Heart left ventricle (tissue), 16 donors: ENCODE measurements around the gene CIAPIN1. TPM values are rescaled to one million over a fixed set of nuclear protein-coding genes. Genes with fewer than 3 reads are reported as not detected.

Experiments
- ATAC-seq, 4 donors: fragments of 200-7000 bp; cut with Tn5 transposase; one replicate each; pipeline ENCODE4 v1.9.1; 2020 to 2022; ENCODE audit warnings: moderate library complexity in 4 of 4, mild to moderate bottlenecking in 3 of 4, moderate number of reproducible peaks in 1 of 4
- DNase-seq, 5 donors: peaks; one replicate each; pipeline ENCODE4 v3.0.0-alpha.2; 2020
- H3K27ac ChIP-seq, 12 donors: fragments of 200-600 bp; sonication (generic) in 4 of 12; one replicate each; pipeline versions ENCODE4 v1.5.0 to v1.8.0; 2016 to 2022; ENCODE audit warnings: mild to moderate bottlenecking in 2 of 12
- H3K27me3 ChIP-seq, 9 donors: fragments of 200-600 bp; sonication (generic) in 2 of 9; one replicate each; pipeline versions ENCODE4 v1.5.1 to v1.8.0; 2016 to 2022; ENCODE audit warnings: mild to moderate bottlenecking in 3 of 9
- H3K36me3 ChIP-seq, 9 donors: fragments of 200-600 bp; sonication (generic) in 2 of 9; one replicate each; pipeline versions ENCODE4 v1.5.0 to v1.8.0; 2018 to 2022; ENCODE audit warnings: mild to moderate bottlenecking in 2 of 9
- H3K4me1 ChIP-seq, 12 donors: fragments of 200-600 bp; sonication (generic) in 4 of 12; one replicate each; pipeline versions ENCODE4 v1.5.0 to v1.8.0; 2016 to 2022; ENCODE audit warnings: mild to moderate bottlenecking in 3 of 12
- H3K4me3 ChIP-seq, 12 donors: fragments of 200-600 bp; sonication (generic) in 4 of 12; one replicate each; pipeline versions ENCODE4 v1.5.0 to v1.8.0; 2017 to 2022; ENCODE audit warnings: mild to moderate bottlenecking in 9 of 12, moderate library complexity in 4 of 12
- H3K9me3 ChIP-seq, 12 donors: fragments of 200-600 bp; sonication (generic) in 4 of 12; one replicate each; pipeline versions ENCODE4 v1.5.0 to v1.8.0; 2016 to 2022; ENCODE audit warnings: mild to moderate bottlenecking in 1 of 12
- POLR2A ChIP-seq, 2 donors: fragments of 450-650 bp; IDR thresholded peaks; one replicate each; pipeline ENCODE4 v1.6.1; 2017; ENCODE audit warnings: antibody characterized with exemption in 2 of 2, mild to moderate bottlenecking in 2 of 2, moderate library complexity in 2 of 2
- WGBS, 4 donors: extraction: QIAGEN DNeasy Blood & Tissue Kit in 2 of 4; methylation state at CpG; one replicate each; pipeline versions ENCODE4 v1.1.5 to v1.1.7; 2013 to 2018; 5-methylcytosine and 5-hydroxymethylcytosine counted together
- intact Hi-C, 10 donors: fragments of 100-400 bp; cut with DNase I; formaldehyde crosslinking; loops; one replicate each; pipeline versions ENCODE4 v1.11.1 to v1.14.2; 2022
- polyA plus RNA-seq, 2 donors: library from polyadenylated mRNA; stranded (reverse); fragments of 200-250 nt; gene quantifications; one replicate each; pipeline ENCODE4 v1.2.3, GENCODE V29; 2013
- total RNA-seq, 9 donors: library from RNA; depleted of rRNA in 2 of 9; stranded (reverse); fragments of >200 nt in 2 of 9; fragmentation: NEBNext Ultra II Directional in 3 of 9; extraction: Animal tissue kit (Norgen Biotek cat#: 25700) in 3 of 9; gene quantifications; one replicate each; pipeline versions ENCODE4 v1.1.0 to v1.2.4, GENCODE V29; 2016 to 2023
- TF ChIP-seq, protein P1 (sequence below), 12 donors: fragments of 200-600 bp; sonication (generic) in 4 of 12; IDR thresholded peaks; one replicate each; pipeline versions ENCODE4 v1.5.0 to v1.8.0; 2018 to 2022; ENCODE audit warnings: antibody characterized with exemption in 12 of 12, mild to moderate bottlenecking in 5 of 12
- donor health status: ischemic (EF 13 %, LVEDD 7.1; RV severe dilation, severe dysfunction).
- donor health status: healthy with polysubstance abuse.
- donor health status: DM: no; HTN: yes; CAD: no.
- donor health status: DM: no; HTN: no; CAD: no.
- donor health status: ischemic (EF 25% LVEDD 6.9; RV normal size, moderate dysfunction).
- donor health status: ischemic (EF 25% LVEDD 5.7; RV mildly dilated, moderate dysfunction).
- donor health status: healthy.
- donor health status: DM: yes; HTN: yes; CAD: no.
- donor health status: ischemic (EF 35%, LVEDD 5.7; RV mildly dilated, moderate dysfunction).
- donor health status: nonischemic (EF 11% LVEDD 7.7; RV severe dilation, severe dysfunction).
- donor health status: DM: yes; HTN: yes; CAD: no.
- donor health status: PGD.
- donor health status: ischemic (EF 29% LVEDD 5.4; RV normal size, mild dysfunction).
- donor health status: nonischemic (EF 23%, LVEDD 6.1; RV moderate dilation, normal function).

The CIAPIN1 gene
- total and polyA plus RNA-seq, 11 donors = 22.4 to 73.2 (median 51.7) TPM

DNA sequence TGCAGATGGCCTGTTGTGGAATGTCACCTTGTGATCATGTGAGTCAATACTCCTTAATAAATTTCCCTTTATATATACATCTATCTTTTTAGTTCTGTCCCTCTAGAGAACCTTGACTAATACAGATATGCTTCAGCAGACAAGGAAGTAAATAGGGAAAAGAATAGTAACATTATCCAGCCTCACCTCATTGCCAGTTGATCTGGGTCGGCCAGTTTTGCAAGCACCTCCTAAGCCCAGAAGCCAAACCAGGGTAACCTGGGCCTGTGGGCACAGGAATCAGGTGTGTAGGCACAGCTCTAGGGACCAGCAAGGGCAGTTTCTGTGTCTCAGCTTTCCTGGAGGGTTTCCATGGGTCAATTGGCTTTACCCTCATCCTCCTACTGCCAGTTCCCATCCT lies 54.5 kb downstream of the CIAPIN1 start:
- no peak for DNase-seq

DNA sequence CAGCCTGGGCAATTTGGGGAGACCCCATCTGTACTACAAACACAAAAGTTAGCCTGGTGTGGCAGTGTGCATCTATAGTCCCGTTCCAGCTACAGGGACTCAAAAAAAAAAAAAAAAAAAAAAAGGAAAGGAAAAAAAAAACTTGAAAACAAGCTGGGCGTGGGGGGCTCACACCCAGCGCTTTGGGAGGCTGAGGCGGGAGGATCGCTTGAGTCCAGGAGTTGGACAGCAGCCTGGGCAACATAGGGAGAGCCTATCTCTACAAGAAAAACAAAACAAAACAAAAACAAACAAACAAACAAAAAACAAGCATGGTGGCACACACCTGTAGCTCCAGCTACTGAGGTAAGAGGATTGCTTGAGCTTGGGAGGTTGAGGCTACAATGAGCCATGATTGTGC lies 55.5 kb downstream of the CIAPIN1 start:
- intact Hi-C loops = no loop called here
- Histone ChIP-seq H3K4me1 (peaks cover 0 to 44% (median 18%) of the 10 kb centered on the region in 12 donors), H3K27ac (peak overlapping the region in 1 of 12 donors; percentile 52), H3K27me3 (no peaks in the 10 kb centered on the region), H3K36me3 (no peaks in the 10 kb centered on the region), H3K9me3 (no peaks in the 10 kb centered on the region), H3K4me3 (no peak overlapping the region)
- 70 to 82% (median 76%) methylated on average over 5 of the region's 5 CpGs for WGBS, 4 donors
- no peak for TF ChIP-seq POLR2A (IDR thresholded peaks at IDR 0.05)
- TF ChIP-seq, protein P1, sequence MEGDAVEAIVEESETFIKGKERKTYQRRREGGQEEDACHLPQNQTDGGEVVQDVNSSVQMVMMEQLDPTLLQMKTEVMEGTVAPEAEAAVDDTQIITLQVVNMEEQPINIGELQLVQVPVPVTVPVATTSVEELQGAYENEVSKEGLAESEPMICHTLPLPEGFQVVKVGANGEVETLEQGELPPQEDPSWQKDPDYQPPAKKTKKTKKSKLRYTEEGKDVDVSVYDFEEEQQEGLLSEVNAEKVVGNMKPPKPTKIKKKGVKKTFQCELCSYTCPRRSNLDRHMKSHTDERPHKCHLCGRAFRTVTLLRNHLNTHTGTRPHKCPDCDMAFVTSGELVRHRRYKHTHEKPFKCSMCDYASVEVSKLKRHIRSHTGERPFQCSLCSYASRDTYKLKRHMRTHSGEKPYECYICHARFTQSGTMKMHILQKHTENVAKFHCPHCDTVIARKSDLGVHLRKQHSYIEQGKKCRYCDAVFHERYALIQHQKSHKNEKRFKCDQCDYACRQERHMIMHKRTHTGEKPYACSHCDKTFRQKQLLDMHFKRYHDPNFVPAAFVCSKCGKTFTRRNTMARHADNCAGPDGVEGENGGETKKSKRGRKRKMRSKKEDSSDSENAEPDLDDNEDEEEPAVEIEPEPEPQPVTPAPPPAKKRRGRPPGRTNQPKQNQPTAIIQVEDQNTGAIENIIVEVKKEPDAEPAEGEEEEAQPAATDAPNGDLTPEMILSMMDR (IDR thresholded peaks at IDR 0.05) = no peak
- DNase-seq (no peak), ATAC-seq (no peak)

More for the DNA sequence above, 54.5 kb downstream of the CIAPIN1 start:
- H3K27me3 ChIP-seq = no peaks in the 10 kb centered on the region
- 44 to 100% (median 87%) methylated on average over 1 of the region's 1 CpG for WGBS, 4 donors
- no peaks in the 10 kb centered on the region for H3K9me3 ChIP-seq
- H3K4me3 ChIP-seq = no peak overlapping the region
- intact Hi-C loops = no loop called here
- ATAC-seq = no peak
- no peaks in the 10 kb centered on the region for H3K36me3 ChIP-seq
- TF ChIP-seq POLR2A (IDR thresholded peaks at IDR 0.05) = no peak
- TF ChIP-seq, protein P1 (IDR thresholded peaks at IDR 0.05) = no peak
- no peak overlapping the region for H3K27ac ChIP-seq
- peaks cover 0 to 34% (median 14%) of the 10 kb centered on the region in 12 donors for H3K4me1 ChIP-seq

DNA sequence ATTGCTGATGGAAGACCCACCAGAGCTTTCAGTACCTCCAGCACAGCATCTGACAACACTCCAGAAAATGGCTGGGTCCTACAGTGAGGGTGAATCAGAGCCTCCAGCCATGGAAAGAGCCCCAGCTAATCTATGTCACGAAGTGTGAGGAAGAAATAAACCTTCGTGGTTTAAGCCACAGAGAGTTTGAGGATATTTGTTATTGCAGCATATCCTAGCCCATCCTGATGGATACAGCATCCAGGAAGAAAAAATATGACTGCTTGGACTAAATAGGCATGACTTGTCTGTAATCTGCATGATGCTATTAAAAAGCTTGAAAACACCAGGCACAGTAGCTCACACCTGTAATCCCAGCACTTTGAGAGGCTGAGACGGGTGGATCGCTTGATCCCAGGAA lies 55.9 kb downstream of the CIAPIN1 start:
- Histone ChIP-seq H3K27me3 (no peaks in the 10 kb centered on the region), H3K4me3 (no peak overlapping the region), H3K9me3 (no peaks in the 10 kb centered on the region), H3K27ac (peak overlapping the region in 7 of 12 donors; percentile 24 to 55 (median 46)), H3K4me1 (peaks cover 0 to 48% (median 22%) of the 10 kb centered on the region in 12 donors), H3K36me3 (no peaks in the 10 kb centered on the region)
- intact Hi-C loops = no loop called here
- 68 to 80% (median 72%) methylated on average over 4 of the region's 4 CpGs for WGBS, 4 donors
- no peak for DNase-seq
- no peak for TF ChIP-seq POLR2A (IDR thresholded peaks at IDR 0.05)
- TF ChIP-seq, protein P1 (IDR thresholded peaks at IDR 0.05) = no peak
- ATAC-seq = peak in 1 of 4 donors; percentile 17

DNA sequence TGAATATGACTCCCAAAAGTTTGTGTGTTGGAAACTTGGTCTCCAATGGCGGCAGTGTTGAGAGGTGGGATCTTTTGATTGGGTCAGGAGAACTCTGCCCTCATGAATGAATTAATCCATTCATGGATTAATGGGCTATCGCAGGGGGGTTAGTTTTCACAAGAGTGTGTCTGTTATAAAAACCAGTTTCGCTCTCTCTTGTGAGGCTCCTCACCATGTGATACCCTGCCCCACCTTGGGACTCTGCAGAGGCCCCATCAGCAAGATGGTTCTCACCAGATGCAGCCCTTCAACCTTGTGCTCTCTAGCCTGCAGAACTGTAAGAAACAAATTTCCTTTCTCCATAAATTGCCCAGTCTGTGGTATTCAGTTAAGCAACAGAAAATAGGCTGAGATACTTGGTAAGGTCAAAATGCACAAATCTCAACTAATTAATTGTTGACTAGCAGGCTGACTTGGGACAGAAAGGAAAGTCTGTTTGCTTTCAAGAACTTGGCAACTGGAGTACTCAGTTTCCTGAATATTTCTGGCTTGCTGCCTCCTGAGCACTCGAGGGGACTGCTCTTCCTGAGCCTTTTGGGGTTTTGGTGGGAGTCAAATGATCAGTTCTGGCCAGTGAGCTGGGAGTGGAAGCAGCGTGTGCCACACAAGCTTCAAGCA lies 56.4 kb downstream of the CIAPIN1 start:
- DNase-seq (no peak), ATAC-seq (peak in 2 of 4 donors; percentile 47 to 62)
- no peaks in the 10 kb centered on the region for H3K36me3 ChIP-seq
- peak overlapping the region in 8 of 12 donors; percentile 19 to 55 (median 37) for H3K27ac ChIP-seq
- H3K4me3 ChIP-seq = no peak overlapping the region
- H3K4me1 ChIP-seq = peaks cover 0 to 53% (median 26%) of the 10 kb centered on the region in 12 donors
- TF ChIP-seq POLR2A (IDR thresholded peaks at IDR 0.05) = no peak
- TF ChIP-seq, protein P1 (IDR thresholded peaks at IDR 0.05) = no peak
- intact Hi-C loops = no loop called here
- no peaks in the 10 kb centered on the region for H3K9me3 ChIP-seq
- no peaks in the 10 kb centered on the region for H3K27me3 ChIP-seq
- 61 to 70% (median 68%) methylated on average over 5 of the region's 5 CpGs for WGBS, 4 donors
